GM18517 (cell line): ENCODE results near the gene FNDC10.

Experiments
- ATAC-seq: cut with Tn5 transposase; IDR thresholded peaks from one replicate; pipeline ENCODE4 v1.9.1; 2021; ENCODE audit warnings: mild to moderate bottlenecking, moderate library complexity; ENCODE audit not compliant: unreplicated experiment

The FNDC10 gene

DNA sequence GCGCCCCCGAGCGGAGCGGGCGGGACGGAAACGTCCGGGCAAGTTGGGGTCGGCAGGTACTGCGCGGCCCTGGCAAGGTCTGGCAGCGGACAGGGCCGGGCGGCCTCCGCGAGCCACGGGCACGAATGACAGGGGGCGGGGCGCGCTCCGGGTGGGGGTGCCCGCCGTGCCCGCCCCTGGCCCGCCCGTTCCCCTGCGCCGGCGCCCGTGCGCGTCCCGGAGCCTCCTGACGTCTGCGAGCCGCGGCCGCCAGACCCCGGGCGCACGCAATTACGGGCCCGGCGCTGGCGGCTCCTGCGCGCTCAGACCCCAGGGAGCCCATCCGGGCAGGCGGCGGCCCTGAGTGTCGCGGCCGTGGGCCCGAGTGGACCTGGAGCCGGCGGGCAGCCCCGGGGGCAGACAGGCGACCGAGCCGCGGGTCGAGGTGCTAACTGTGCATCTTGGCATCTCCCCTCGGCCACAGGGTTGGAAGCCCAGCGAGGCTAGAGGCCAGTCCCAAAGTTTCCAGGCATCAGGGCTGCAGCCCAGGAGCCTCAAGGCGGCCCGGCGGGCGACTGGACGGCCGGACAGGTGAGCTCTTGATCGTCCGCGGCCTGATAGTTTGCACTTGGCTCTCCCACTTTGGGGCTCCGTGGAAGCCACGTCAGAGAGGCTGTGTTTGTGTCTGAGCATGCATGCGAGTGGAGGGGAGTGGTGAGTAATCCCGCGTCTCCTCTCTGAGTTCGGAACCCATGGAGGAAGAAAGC is 16.3 kb upstream of the FNDC10 start:
- peak; percentile 23 for ATAC-seq

DNA sequence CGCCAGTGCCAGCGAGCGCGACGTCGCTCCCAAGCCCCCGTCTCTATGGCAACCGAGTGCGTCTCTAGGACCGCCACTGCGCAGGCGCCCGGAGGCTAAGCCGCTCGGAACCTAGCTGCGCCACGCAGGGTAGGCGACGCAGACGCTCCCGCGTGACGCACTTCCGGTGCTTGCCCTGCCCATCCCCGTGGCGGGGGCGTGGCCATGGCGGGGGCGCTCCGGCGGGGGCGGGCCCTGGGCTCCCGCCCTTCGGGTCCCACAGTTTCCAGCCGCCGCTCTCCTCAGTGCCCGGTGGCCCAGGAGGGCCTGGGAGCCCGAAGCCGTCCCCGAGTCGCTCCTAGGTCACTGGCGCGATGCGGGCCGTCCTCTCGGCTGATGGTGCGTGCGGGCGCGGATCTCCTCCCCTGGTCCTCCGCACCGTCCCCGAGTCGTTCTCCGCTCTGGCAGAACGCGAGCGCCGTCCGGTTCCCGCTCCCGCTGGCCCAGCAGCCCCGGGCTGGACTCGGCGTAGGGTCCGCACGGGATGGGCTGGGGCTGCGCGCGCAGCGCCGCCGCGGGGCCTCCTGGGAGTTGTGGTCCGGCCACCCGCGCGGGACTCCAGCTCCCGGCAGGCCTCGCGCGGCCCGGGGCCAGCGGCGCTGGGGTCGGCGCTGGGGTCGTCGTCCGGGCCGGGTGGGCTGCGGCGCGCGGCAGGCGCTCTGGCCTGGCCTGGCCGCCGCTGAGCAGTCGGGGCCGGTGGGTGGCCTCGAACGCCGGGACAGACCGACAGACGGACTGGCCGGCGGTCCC is 15.5 kb upstream of the FNDC10 start, which contains the start of gene MIB2:
MIB2 (plus strand) TSS at position 245 of the 789 bp plus-strand sequence. CDS start 7,953 bp downstream, outside the sequence.
- peak; percentile 69 for ATAC-seq

DNA sequence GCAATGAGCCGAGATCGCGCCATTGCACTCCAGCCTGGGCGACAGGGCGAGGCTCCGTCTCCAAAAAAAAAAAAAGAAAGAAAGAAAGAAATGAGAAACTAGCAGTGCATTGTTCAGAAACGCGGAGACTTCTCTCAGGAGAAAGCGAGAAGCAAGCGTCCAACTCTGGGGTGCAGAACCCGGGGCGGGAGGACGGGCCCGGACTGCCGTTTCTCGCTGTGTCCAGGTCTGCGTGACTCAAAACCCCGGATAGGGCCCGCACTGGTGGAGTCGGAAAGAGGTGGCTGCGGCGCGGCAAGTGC is 15.0 kb upstream of the FNDC10 start:
- no peak for ATAC-seq

DNA sequence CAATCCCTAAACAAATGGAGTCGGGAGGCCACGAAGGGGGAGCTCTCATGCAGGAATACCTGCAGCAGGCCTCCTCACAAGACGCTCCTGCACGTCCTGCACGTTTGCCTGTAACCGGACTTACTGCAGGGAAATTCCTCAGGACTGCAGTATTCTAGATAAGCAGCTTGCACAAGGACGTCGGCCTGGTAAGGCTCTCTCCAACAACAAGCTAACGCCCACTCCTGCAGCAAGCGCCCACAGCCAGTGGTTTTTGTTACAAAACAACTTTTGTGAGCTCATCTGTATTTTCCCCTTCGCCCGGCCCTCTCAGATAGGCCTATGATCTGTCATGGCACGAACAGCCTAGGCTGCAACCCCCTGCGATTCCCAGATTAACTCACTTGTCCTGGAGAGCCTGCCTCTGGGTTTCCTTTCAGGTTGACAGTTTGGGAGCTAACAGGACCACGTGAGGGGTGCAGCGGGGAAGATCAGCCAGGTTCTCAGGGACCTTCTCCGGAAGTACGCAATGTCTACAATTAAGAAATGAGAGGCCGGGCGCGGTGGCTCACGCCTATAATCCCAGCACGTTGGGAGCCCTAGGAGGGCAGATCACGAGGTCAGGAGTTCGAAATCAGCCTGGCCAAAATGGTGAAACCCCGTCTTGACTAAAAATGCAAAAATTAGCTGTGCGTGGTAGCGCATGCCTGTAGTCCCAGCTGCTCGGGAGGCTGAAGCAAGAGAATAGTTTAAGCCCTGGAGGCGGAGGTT is 14.4 kb upstream of the FNDC10 start:
- no peak for ATAC-seq

DNA sequence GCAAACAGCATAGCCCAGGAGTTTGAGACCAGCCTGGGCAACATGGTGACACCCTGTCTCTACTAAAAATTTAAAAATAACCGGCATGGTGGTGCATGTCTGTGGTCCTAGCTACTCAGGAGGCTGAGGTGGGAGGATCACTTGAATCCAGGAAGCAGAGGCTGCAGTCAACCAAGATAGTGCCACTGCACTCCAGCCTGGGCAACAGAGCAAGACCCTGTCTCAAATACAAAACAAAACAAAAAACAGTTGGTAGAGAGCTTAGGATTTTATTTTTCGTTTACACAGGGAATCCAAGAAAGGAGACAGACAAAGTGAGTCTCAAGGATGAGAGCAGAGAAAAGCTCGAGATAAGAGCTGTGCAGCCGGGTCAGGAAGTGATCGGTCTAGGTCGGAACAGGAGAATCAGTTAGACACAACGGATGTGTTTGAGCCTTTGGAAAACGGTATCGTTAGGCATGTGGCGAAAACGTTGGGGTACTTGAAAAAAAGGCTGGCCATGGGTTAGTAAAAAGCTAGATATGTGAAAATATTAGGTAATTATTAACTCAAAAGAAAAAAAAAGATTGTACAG is 13.7 kb upstream of the FNDC10 start:
- no peak for ATAC-seq

DNA sequence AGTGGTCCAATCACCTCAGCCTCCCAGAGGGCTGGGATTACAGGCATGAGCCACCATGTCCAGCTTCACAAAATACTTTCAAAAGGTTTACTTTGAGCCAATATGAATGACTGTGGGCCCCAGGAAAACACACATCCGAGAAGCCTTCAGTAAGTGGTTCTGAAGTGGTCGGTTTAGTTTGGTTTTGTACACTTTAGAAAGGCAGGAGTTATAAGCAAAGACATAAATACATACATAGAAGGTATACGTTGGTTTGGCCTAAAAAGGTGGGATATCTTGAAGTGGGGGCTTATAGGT is 12.1 kb upstream of the FNDC10 start:
- ATAC-seq: no peak

DNA sequence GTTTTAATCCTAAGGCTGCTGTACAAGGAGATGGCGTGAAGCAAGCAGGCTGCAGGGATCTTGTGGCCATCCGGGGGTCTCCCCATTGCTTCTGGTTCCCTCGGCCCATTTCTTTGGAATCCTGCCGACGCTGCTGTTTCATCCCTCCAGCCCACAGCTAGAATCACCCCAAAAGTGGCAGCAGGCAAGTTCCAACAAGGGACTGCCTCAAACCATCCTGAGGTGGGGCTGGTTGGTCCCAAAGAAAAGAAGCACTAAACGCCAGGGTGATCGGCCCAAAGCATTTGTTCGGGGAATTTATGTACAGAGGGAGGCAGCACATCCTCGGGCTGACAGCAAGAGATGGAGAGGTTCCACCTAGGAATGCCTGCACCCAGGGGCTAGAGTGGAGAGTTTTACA is 10.9 kb upstream of the FNDC10 start:
- no peak for ATAC-seq

DNA sequence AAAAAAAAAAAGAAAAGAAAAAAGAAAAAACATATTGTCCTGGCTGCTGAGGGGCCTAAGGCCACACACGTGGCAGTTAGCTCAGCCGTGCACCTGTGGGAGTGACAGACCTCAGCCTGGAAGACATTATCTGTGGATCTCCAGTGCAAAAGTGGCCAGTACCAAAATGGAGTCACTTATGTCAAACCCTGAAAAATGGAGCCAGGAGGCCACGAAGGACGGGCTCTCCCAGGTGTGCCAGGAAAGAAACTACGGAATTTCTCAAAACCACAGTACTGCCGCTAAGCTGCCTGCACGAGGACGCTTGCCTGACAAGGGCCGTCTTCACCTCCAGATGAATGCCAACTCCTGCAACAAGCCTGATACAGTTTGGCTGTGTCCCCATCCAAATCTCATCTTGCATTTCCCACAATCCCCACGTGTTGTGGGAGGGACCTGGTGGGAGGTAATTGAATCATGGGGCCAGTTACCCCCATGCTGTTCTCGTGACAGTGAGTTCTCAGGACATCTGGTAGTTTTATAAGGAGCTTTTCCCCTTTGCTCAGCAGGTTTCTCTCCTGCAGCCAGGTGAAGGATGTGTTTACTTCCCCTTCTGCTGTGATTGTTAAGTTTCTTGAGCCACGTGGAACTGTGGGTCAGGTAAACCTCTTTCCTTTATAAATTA is 10.0 kb upstream of the FNDC10 start:
- no peak for ATAC-seq

DNA sequence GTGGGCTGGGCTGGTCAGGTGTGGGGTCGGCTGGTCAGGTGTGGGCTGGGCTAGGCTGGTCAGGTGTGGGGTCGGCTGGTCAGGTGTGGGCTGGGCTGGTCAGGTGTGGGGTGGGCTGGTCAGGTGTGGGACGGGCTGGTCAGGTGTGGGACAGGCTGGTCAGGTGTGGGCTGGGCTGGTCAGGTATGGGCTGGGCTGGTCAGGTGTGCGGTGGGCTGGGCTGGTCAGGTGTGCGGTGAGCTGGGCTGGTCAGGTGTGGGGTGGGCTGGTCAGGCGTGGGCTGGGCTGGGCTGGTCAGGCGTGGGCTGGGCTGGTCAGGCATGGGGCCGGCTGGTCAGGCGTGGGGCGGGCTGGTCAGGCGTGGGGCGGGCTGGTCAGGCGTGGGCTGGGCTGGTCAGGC is 6.3 kb upstream of the FNDC10 start:
- no peak for ATAC-seq

DNA sequence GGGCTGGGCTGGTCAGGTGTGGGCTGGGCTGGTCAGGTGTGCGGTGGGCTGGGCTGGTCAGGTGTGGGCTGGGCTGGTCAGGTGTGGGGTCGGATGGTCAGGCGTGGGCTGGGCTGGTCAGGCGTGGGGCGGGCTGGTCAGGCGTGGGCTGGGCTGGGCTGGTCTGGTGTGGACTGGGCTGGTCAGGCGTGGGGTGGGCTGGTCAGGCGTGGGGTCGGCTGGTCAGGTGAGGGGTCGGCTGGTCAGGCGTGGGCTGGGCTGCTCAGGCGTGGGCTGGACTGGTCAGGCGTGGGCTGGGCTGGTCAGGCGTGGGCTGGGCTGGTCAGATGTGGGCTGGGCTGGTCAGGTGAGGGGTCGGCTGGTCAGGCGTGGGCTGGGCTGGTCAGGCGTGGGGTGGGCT is 5.8 kb upstream of the FNDC10 start:
- no peak for ATAC-seq

DNA sequence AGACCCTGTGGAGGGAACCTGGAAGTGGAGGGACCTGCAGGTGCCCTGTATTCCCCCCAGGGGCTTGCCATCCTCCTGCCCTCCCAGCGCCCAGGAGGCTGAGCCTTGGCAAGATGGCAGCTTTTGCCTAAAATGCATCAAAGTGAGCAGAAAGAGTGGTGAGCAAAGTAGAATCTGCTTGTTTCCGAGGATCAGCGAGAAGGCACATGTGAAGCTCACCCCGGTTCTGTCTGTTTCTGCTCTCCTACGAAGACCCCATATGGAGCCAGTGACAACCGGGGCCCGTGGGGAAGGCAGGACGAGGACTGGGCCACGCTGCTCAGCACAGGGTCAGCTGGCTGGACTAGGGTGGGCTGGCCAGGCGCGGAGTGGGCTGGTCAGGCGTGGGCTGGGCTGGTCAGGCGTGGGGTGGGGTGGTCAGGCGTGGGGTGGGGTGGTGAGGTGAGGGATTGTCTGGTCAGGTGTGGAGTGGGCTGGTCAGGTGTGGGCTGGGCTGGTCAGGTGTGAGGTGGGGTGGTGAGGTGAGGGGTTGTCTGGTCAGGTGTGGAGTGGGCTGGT is 5.2 kb upstream of the FNDC10 start:
- ATAC-seq: no peak

DNA sequence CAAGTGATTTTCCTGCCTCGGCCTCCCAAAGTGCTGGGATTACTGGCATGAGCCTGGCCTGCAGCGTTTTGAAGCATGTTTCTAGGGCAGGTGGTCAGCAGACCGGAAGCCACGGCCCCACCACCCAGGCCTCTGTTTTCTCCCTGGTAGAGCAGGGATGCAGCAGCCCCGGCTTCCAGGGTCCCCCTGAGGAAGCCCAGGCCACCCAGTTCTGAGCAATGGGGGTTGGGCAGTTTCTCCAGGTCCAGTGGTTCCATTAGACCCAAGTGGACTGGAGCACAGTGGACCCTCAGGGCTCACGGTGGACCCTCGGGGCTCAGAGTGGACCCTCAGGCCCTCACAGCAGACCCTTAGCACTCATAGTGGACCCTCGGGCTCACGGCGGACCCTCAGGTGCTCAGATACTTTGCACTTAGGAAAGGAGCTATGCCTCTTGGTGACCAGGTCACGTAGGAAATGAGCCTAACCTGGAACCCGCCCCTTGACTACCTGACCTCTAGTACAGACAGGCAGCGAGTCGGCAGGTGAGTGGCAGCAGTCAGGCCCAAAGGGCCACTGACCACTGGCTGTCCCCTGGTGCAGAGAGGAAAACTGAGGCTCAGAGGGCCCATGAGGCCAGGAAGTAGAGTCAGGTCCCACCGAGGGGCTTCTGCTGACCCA is 4.6 kb upstream of the FNDC10 start:
- ATAC-seq: no peak

DNA sequence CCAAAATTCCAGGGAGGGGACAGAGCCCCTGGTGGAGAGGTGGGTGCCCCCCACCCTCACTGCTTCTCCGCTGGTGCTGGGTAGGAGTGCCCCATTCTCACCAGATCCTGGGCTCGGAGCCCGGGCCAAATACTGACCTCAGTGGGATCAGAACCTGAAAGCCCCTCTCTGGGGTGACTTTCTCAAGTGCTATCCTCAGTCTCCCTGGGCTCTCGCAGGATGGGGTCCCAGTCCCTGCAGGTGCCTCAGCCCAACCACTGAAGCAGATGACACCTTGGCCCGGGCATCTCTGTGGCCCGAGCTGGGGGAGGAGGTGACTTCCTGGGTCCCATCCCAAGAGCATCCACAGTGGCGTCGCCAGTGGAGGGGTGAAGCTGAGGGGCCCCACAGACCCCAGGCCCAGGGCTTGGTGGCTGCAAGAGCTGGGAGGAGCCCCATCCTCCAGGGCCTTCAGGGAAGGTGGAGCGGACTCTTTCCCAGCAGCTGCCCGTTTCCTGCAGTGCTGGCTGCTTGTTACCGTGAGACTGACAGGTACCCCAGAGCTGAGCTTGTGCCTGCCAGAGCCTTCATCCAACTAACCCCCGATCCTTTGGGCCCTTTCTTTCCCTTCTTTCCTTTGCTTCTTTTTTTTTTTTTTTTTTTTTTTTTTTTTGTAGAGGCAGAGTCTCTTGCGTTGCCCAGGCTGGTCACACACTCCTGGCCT is 3.9 kb upstream of the FNDC10 start:
- no peak for ATAC-seq

DNA sequence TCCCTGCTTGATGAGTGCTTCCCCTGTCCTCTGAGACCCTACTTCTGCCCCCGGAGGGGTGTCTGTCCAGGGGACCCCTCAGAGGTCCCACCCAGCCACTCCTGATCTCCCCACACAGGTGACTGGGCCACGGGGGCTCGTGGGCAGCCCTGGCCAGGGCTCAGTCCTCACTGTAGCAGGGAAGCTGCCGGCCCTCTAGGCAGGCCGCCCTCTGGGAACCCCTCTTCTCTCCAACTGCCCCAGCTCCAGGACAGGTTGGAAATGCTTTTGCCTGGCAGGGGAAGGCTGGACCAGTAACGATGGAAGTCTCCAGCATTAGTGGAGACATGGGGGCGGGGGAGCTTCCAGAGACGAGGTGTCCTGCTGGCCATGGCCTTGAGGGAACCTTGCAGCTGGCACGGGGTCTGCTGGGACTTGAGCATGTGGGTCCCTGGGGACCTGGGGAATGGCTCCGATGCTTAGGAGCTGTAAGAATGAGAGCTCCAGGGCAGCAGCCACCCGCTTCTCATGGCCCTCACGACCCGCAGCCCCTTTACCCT is 3.1 kb upstream of the FNDC10 start:
- no peak for ATAC-seq

DNA sequence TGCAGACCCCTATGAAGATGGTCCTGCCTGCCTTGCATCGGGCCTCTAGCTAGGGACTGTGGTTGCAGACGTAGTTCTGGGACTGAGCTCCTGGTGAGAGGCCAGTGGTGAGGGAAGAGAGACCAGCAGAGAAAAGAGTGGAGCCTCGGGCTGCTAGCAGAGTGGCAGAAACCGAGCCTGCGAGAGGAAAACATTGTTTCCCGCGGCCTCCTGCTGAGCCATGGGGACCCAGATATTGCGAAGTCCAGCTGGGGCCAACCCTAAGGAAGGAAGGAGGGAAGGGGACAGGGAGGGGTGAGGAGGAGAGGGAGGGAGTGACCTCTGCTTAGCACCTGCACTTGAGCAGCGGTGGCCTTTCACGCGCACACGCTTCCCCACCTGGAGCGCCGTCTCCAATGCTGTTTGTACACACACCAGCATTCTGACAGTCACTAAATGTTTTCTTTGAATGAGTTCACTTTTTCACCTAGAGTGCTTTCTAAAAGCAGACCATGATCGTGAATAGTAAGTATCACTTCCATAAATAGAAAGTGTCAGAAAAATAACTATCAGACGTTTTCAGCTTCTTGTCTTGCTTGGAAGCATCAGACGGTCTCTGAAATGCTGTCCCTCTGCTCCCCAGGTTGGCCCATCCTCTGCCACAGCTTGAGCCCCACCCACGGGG is 2.5 kb upstream of the FNDC10 start:
- ATAC-seq: no peak

DNA sequence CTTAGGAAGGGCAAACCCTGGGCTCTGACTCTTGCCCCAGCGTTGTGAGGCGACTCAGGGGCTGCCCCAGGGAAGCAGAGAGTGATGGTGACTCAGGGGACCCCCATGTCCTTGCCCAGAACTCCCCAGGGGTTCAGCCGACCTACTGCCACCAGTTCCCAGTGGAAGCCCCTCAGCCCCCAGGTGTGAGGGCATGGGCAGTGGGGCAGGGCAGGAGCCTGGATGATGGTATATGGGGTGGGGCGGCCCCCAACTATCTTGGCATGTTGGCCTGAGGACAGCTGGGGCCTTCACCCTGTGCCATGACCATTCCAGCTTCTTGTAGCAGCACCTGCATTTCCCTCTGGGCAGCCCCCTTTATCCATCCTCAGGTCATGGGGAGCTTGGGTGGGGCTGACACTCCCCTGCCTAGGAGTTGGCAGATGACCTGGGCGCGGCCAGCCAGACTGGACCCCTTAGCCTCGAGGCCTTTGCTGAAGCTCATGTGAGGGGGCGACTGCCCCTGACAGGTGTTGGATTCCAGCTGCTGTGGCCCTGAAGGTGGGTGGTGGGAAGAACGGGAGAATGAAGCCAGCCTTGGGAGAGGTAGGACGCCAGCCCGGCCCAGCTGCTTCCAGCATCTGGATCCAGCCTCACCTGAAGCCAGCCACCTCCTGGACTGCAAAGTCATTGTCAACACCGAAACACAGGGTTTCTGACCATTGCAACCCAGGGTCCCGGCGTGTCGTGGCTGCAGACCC is 1.8 kb upstream of the FNDC10 start:
- no peak for ATAC-seq

DNA sequence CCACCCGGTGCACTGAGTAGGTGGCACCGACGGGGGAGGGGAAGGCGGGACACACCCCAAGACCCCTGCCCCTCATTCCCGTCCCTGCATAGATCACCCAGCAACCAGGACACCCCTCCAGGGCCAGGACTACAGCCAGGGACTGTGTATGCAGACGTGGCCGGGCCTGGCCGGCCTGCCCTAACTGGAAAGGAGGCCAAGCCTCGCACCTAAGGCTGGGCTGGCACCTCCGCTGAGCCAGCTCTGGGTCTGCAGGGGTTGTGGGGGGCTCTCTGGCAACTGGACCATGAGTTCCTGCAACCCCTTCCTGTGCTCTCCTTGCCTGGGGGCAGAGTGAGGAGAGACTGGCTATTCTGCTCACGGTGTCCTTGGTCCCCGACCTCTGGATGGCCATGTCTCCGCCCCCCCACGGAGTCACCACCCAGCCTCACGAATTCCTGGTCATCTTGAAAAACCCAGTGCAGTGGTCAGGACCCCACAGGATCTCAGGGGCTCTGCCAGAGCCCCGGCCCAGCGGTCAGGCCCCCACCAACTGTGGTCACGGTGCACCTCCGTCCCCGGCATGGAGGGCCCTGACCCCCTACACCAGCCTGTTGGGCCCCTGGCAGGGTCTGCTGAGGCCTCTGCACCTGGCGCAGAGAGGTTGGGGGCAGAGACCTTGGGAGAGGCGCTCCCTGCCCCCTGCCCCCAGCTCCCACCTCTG is 1.1 kb upstream of the FNDC10 start:
- ATAC-seq: no peak
